K562 (cell line): ENCODE measurements around the gene KRI1. TPM values are rescaled to one million over a fixed set of nuclear protein-coding genes. Genes with fewer than 3 reads are reported as not detected.

Source experiments
- ADNP ChIP-seq: fragments of 200-800 bp; sonication (Bioruptor generic); IDR thresholded peaks from 2 replicates; pipeline ENCODE4 v1.6.1; 2016; ENCODE audit warnings: missing genetic modification characterization, missing compliant biosample characterization
- ASH1L ChIP-seq: fragments of 450-650 bp; IDR thresholded peaks from 2 replicates; pipeline ENCODE4 v1.6.1; 2018; ENCODE audit warnings: borderline replicate concordance, mild to moderate bottlenecking, low read depth; ENCODE audit not compliant: partially characterized antibody
- CBX2 ChIP-seq: fragments of 200-600 bp; sonication (generic); IDR thresholded peaks from one replicate; pipeline ENCODE4 v1.6.1; 2012; ENCODE audit warnings: mild to moderate bottlenecking, low read length, inconsistent platforms; ENCODE audit not compliant: insufficient read depth, poor library complexity, severe bottlenecking
- HMG20B ChIP-seq: fragments of 250-450 bp; sonication (Bioruptor Pico); IDR thresholded peaks from 2 replicates; pipeline ENCODE4 v1.5.0; 2021; ENCODE audit warnings: mild to moderate bottlenecking
- HOXB6 ChIP-seq: fragments of 250-450 bp; sonication (Bioruptor Pico); IDR thresholded peaks from 2 replicates; pipeline ENCODE4 v1.5.1; 2022; ENCODE audit warnings: mild to moderate bottlenecking, borderline replicate concordance
- MAFG ChIP-seq: fragments of 450-650 bp; conservative IDR thresholded peaks from 2 replicates; pipeline ENCODE4 v1.6.1; 2016; ENCODE audit warnings: missing genetic modification characterization, missing compliant biosample characterization
- PHF21A ChIP-seq: fragments of 450-650 bp; IDR thresholded peaks from 2 replicates; pipeline ENCODE4 v1.6.1; 2017; ENCODE audit warnings: low read depth, borderline replicate concordance
- SIN3A ChIP-seq, 2 experiments: fragments of 150-350 bp in 1 of 2; IDR thresholded peaks; 2 replicates each; pipeline ENCODE4 v1.6.1; 2011 to 2016; ENCODE audit warnings: borderline replicate concordance in 2 of 2, low read depth in 2 of 2, low read length in 2 of 2, mild to moderate bottlenecking in 2 of 2, moderate library complexity in 2 of 2; ENCODE audit not compliant: control insufficient read depth in 1 of 2
- SMAD3 ChIP-seq: fragments of 450-650 bp; formaldehyde crosslinking; conservative IDR thresholded peaks from 2 replicates; pipeline ENCODE4 v1.4.0; 2020; ENCODE audit warnings: mild to moderate bottlenecking
- STAG1 ChIP-seq: sonication (generic); formaldehyde crosslinking; IDR thresholded peaks from 2 replicates; pipeline ENCODE4 v1.5.0; 2020; ENCODE audit warnings: missing genetic modification reagents, borderline replicate concordance
- TRIM25 ChIP-seq: fragments of 450-650 bp; IDR thresholded peaks from 2 replicates; pipeline ENCODE4 v1.7.0; 2016; ENCODE audit warnings: borderline replicate concordance
- ZBED1 ChIP-seq: IDR thresholded peaks from 2 replicates; pipeline ENCODE4 v1.6.1; 2014
- ZBTB33 ChIP-seq: sonication (generic); formaldehyde crosslinking; IDR thresholded peaks from 2 replicates; pipeline ENCODE4 v1.8.1; 2023; ENCODE audit warnings: mild to moderate bottlenecking, missing genetic modification reagents
- ZBTB40 ChIP-seq, 2 experiments: fragments of 450-650 bp in 1 of 2; sonication (generic) in 1 of 2; formaldehyde crosslinking in 1 of 2; IDR thresholded peaks; 2 replicates each; pipeline versions ENCODE4 v1.7.1 to v1.9.0; 2016 to 2022; ENCODE audit warnings: inconsistent platforms in 1 of 2, mild to moderate bottlenecking in 1 of 2, missing genetic modification reagents in 1 of 2
- ZNF232 ChIP-seq: sonication (generic); formaldehyde crosslinking; IDR thresholded peaks from 2 replicates; pipeline ENCODE4 v1.8.0; 2022; ENCODE audit warnings: mild to moderate bottlenecking, missing genetic modification reagents
- polyA plus RNA-seq, 8 experiments: library from polyadenylated mRNA; depleted of rRNA in 4 of 8; stranded (reverse) in 5 of 8; unstranded in 3 of 8; fragments of >200 nt; fragmentation: Nextera tagmentation in 2 of 8; fragmentation: Illumina TruSeq in 1 of 8; extraction: Ambion mirVana in 2 of 8; extraction: Trizol in 1 of 8; gene quantifications; 2 replicates each; pipeline versions ENCODE4 v1.2.1 to v1.2.3, GENCODE V29; 2011 to 2014; ENCODE audit warnings: inconsistent platforms in 1 of 8, missing spikeins in 1 of 8
- total RNA-seq, 7 experiments: library from RNA; depleted of rRNA in 6 of 7; stranded (reverse); fragments of >200 nt in 6 of 7; fragmentation: Illumina TruSeq in 2 of 7; extraction: Trizol in 2 of 7; gene quantifications; 2 replicates each; pipeline versions ENCODE4 v1.2.1 to v1.2.3, GENCODE V29; 2011 to 2021; ENCODE audit warnings: low replicate concordance in 1 of 7

The KRI1 gene
- total and polyA plus RNA-seq, 9 of the 15 experiments (the other 6 are each of a cell fraction or from before 2014, with no cell fraction given): 1.1 to 50.7 (median 24.7) TPM

GRCh38 chr19:10580979-10581631 is 15.3 kb upstream of the KRI1 start (continued):
- TF ChIP-seq CBX2: no peak
- no peak for TF ChIP-seq SMAD3 (CRISPR knock-in tag)
- peak; percentile 95 for TF ChIP-seq STAG1 (CRISPR knock-in tag)
- no peak for TF ChIP-seq ZBED1
- TF ChIP-seq HOXB6 (CRISPR knock-in tag): no peak
- no peak for TF ChIP-seq SIN3A (IDR thresholded peaks at IDR 0.05; ENCODE audit: borderline replicate concordance in 2 of 2, control insufficient read depth in 1 of 2, low read depth in 2 of 2, low read length in 2 of 2)
- TF ChIP-seq PHF21A: no peak
- peak; percentile 89 for TF ChIP-seq ZBTB33
- TF ChIP-seq HMG20B (CRISPR knock-in tag): no peak
- TF ChIP-seq ZNF232 (CRISPR knock-in tag): no peak
- no peak for TF ChIP-seq TRIM25
- no peak for TF ChIP-seq ZBTB40 (IDR thresholded peaks at IDR 0.05)
- no peak for TF ChIP-seq ZBTB40 (CRISPR knock-in tag; IDR thresholded peaks at IDR 0.05)
- no peak for TF ChIP-seq ASH1L
- no peak for TF ChIP-seq MAFG
- TF ChIP-seq ADNP: no peak
